ENCODE measurements around the gene PRSS21. TPM values are rescaled to one million over a fixed set of nuclear protein-coding genes. Genes with fewer than 3 reads are reported as not detected.

Gene PRSS21
- total RNA-seq, 1 donor from 2014 or later, result not detected

DNA sequence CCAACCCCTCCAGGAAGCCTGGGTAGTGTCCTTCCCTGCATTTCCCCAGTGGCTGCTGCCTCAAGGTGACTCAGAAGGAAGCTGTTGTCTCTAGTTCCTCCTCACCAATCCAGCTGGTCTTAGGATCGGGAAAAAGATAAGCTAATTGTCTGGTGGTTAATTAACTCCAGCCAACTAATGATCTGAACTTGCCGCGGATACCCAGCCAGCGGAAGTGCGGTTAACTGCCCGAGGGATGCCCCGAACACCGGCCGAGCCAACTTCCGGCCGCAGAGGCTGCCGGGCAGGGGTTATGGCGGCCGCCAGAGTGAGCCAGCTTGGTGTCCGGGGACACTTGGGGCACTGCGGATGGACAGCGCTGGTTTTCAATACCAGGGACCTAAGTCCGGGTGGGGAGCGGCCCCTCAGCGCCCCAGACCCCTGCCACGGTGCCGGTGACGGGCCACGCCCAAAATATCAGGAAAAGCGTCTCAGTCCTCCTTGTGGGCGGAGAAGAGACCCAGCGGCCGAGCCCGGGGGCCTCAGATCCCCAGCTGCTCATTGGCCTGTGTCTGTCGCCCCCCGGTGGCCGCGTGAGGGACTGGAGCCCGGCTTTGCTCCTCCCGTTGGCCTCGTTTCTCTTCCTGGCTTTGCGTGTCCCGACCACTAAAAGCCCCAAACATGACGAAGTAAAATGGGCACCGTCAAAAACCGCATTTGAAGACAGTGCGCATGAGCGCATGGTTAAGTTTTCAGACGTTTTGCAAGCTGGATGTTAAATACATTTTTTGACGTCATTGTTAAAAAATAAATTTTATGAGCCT is 51.2 kb downstream of the PRSS21 start:
- peak; percentile 87 for DNase-seq

Small RNAs within 50 kb of the gene (small RNA-seq; reads per million reads assigned to genes)
- not detected for gene SNORA3C (ENCODE audit: low replicate concordance)

Other genes starting within 250 kb of the PRSS21 start
- gene KCTD5, start 134.7 kb upstream of the PRSS21 start, total RNA-seq, result 13.6 TPM
- 0.39 TPM for gene PRSS27, start 97.0 kb upstream of the PRSS21 start, total RNA-seq
- 234 TPM for gene SRRM2, start 64.6 kb upstream of the PRSS21 start, total RNA-seq
- 109 TPM for gene ELOB, start 40.0 kb upstream of the PRSS21 start, total RNA-seq
- not detected for gene PRSS33, start 29.7 kb upstream of the PRSS21 start, total RNA-seq
- not detected for gene PRSS41, start 18.8 kb upstream of the PRSS21 start, total RNA-seq
- gene ZG16B, start 13.1 kb downstream of the PRSS21 start, total RNA-seq, result 2.6 TPM
- 4.6 TPM for gene PRSS22, start 40.9 kb downstream of the PRSS21 start, total RNA-seq
- gene FLYWCH2, start 66.0 kb downstream of the PRSS21 start, total RNA-seq, result 17.4 TPM
- 10.9 TPM for gene FLYWCH1, start 94.7 kb downstream of the PRSS21 start, total RNA-seq
- gene KREMEN2, start 147.0 kb downstream of the PRSS21 start, total RNA-seq, result 18.8 TPM
- 7.0 TPM for gene PAQR4, start 152.1 kb downstream of the PRSS21 start, total RNA-seq
- 3.6 TPM for gene PKMYT1, start 163.2 kb downstream of the PRSS21 start, total RNA-seq
- 0.39 TPM for gene CLDN9, start 195.7 kb downstream of the PRSS21 start, total RNA-seq
- gene CLDN6, start 200.9 kb downstream of the PRSS21 start, total RNA-seq, result 0.59 TPM
- 41.0 TPM for gene TNFRSF12A, start 203.1 kb downstream of the PRSS21 start, total RNA-seq
- gene HCFC1R1, start 206.7 kb downstream of the PRSS21 start, total RNA-seq, result 15.4 TPM
- 13.7 TPM for gene THOC6, start 206.8 kb downstream of the PRSS21 start, total RNA-seq
- 10.9 TPM for gene BICDL2, start 219.7 kb downstream of the PRSS21 start, total RNA-seq
- 0.99 TPM for gene MMP25, start 229.3 kb downstream of the PRSS21 start, total RNA-seq
- gene IL32, start 248.4 kb downstream of the PRSS21 start, total RNA-seq, result 26.5 TPM